ENCODE measurements around the gene TMEM50B. TPM values are rescaled to one million over a fixed set of nuclear protein-coding genes. Genes with fewer than 3 reads are reported as not detected.

TMEM50B gene
- total RNA-seq, 1 donor: 33.4 TPM

- no peak for DNase-seq (ENCODE audit: low read depth)
- no peak overlapping the region for H3K4me3 ChIP-seq (ENCODE audit: low read depth, low read length)
- TF ChIP-seq CTCF (IDR thresholded peaks at IDR 0.05; ENCODE audit: insufficient read depth, low read length): no peak
Measured at GRCh38 chr21:33444499-33444898, 35.3 kb downstream of the TMEM50B start.

- no peak for TF ChIP-seq CTCF (IDR thresholded peaks at IDR 0.05; ENCODE audit: insufficient read depth, low read length)
- DNase-seq (ENCODE audit: low read depth): no peak
- no peak overlapping the region for H3K4me3 ChIP-seq (ENCODE audit: low read depth, low read length)
Measured at GRCh38 chr21:33443194-33443593, 36.6 kb downstream of the TMEM50B start.

- no peak overlapping the region for H3K4me3 ChIP-seq (ENCODE audit: low read depth, low read length)
- peak; percentile 82 for DNase-seq (ENCODE audit: low read depth)
- no peak for TF ChIP-seq CTCF (IDR thresholded peaks at IDR 0.05; ENCODE audit: insufficient read depth, low read length)
Measured at GRCh38 chr21:33441489-33442477, 38.0 kb downstream of the TMEM50B start.

GRCh38 chr21:33437140-33437539 lies 42.6 kb downstream of the TMEM50B start:
- no peak for DNase-seq (ENCODE audit: low read depth)
- no peak overlapping the region for H3K4me3 ChIP-seq (ENCODE audit: low read depth, low read length)
- TF ChIP-seq CTCF (IDR thresholded peaks at IDR 0.05; ENCODE audit: insufficient read depth, low read length): no peak

- TF ChIP-seq CTCF (IDR thresholded peaks at IDR 0.05; ENCODE audit: insufficient read depth, low read length): no peak
- no peak overlapping the region for H3K4me3 ChIP-seq (ENCODE audit: low read depth, low read length)
- DNase-seq (ENCODE audit: low read depth): peak; percentile 92
Measured at GRCh38 chr21:33434770-33435360, 44.9 kb downstream of the TMEM50B start.

GRCh38 chr21:33433425-33434114 lies 46.2 kb downstream of the TMEM50B start:
- H3K4me3 ChIP-seq (ENCODE audit: low read depth, low read length): no peak overlapping the region
- no peak for TF ChIP-seq CTCF (IDR thresholded peaks at IDR 0.05; ENCODE audit: insufficient read depth, low read length)
- no peak for DNase-seq (ENCODE audit: low read depth)

All from fibroblast of the aortic adventitia (primary cell).